ENCODE results near the gene JAZF1.
"Not testable (repeated sequence)": the region's sequence is repeated elsewhere in the genome, so short reads cannot be mapped to it uniquely, and the experiment has no call there.

JAZF1 gene

GRCh38 chr7:27873981-27874957 is 306.3 kb downstream of the JAZF1 start:
- DNase-seq (ENCODE audit: low read depth, low spot score) = no peak

DNA sequence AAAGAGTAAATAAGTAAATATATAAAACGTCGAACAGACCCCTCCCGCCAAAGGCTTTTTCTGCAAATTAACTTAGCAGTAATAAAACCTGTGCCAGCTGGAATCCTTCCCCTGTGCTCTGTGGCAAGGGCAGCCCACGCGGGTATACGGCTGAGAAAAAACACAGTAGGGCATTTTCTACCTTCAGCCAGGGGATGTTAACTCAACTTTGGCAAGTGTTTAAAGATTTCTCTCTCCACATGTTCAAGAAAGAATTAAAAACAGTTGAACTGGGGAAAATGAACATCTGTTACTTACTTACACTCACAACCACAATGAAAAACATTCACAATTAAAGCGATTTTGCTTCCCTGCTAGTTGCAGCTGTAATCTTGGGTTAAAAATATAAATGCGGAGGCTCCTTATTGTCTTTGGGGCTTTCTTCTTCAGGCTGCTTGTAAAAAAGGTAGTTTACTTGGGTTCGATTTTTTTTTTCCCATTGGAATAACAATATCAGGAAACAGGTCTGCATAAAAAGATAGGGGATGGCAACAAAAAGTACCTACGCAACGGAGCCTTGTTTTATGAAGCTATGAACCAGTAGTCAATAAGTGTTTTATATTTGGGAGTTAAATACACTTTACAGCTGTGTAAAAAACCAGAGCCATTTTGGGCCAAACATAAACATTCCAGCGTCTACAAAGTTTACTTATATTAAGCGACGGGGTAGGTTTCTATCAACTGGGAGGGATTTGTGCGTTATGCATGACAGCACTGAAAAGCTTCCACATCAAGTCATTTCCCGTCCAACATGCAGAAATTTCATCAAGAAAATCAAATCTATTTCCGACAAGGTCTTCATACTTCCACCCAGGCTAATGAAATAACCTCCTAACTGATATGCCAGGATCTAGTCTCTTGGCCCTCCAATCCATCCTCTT is 308.0 kb downstream of the JAZF1 start:
- DNase-seq (ENCODE audit: low read depth, low spot score) = no peak

GRCh38 chr7:27871866-27872265 is 308.7 kb downstream of the JAZF1 start:
- no peak for DNase-seq (ENCODE audit: low read depth, low spot score)

- no peak for DNase-seq (ENCODE audit: low read depth, low spot score)
These were observed 309.5 kb downstream of the JAZF1 start for GRCh38 chr7:27871086-27871485.

- DNase-seq (ENCODE audit: low read depth, low spot score) = no peak
These were observed 310.0 kb downstream of the JAZF1 start for GRCh38 chr7:27870595-27870994.

DNA sequence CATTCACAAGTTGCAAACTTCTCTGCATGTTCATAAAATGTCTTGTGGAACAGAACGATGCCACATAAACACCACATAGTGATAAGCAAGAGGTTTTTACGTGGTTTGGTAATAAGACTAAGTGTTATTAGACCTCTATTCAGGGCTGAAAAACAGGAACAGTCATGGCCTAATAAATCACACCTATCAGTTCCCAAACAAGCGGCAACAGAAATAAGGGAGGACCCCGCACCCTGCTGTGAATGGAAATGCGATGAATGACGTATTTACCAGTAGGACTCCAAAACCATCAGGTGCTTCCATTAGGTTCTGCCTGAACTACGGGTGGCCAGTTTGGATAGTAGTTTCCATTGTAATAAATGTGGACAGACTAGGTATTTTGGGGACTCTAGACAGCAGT is 311.5 kb downstream of the JAZF1 start:
- no peak for DNase-seq (ENCODE audit: low read depth, low spot score)

- DNase-seq (ENCODE audit: low read depth, low spot score) = no peak
These were observed 312.5 kb downstream of the JAZF1 start for GRCh38 chr7:27868131-27868550.

DNA sequence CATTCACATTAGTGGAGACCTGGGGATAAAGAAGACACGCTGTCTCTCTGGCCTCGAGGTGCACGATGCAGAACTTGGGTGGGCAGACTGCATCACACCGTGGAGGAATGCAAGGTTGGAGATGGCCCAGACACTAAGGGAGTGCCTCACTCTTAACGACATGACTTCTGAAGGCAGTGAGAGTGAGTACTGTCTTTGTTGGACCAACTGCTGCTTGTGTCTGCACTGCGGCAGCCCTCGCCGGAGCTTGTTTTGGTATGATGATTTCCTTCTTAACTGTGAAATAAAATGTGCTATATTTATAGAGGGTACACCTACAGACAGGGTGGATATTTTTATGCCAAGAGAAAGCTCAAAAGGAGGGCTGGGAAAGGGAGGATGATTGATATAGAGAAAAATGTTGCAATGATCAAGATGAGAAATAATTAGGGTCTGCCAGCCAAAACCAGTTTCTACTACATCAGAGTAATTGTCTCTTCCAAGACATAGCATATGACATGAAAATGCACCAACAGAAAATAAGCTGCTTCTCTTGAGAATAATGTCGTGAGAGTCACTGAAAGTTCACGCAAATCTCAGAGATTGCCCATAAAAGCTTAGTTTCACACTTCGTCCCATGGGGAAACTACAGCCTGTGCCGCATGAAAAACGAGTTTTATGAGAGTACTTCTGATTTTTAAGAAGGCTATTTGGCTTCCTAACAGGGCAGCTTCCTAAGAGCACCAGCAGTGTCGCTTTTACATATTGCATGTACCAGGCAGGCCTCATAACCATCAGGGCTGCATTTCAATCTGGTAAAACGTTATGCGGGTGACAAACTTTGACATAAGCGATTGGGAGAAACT is 313.5 kb downstream of the JAZF1 start:
- no peak for DNase-seq (ENCODE audit: low read depth, low spot score)

DNA sequence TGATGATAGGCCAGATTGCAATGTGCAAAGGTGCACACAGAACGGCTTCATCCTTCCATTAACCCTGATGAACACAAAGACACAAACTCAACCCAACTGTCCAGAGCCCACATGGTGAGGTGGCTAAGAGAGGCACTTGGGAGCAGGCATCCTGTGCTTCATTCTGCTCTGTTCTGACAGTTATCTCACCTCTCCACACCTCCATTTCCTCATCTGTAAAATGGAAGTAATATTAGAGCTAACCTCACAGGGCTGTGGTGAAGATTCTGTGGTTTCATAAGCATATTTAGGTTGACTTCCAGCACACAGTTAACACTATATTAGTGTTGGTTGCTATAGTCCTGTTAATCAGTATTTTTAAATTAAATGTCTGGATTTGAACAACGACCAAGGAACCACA is 314.3 kb downstream of the JAZF1 start:
- no peak for DNase-seq (ENCODE audit: low read depth, low spot score)

DNA sequence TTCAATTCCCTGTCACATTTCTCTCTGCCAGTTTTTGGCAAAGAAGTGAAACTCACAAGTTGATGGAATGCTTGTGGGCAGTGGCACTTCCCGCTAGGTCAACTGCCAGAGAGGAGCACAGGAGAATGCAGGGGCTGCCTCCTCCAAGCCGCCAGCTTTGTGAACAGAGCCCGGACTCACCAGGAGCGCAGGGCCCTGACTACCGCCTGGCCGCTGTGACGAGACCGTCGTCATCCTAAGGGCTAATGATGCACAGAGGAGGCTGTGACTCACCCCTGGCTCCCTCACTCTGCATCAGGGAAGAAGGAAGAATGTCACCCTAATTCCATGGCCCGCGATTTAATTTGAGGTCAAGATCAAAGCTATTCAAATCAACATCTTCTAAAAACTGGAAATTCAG is 316.7 kb downstream of the JAZF1 start:
- no peak for DNase-seq (ENCODE audit: low read depth, low spot score)

DNA sequence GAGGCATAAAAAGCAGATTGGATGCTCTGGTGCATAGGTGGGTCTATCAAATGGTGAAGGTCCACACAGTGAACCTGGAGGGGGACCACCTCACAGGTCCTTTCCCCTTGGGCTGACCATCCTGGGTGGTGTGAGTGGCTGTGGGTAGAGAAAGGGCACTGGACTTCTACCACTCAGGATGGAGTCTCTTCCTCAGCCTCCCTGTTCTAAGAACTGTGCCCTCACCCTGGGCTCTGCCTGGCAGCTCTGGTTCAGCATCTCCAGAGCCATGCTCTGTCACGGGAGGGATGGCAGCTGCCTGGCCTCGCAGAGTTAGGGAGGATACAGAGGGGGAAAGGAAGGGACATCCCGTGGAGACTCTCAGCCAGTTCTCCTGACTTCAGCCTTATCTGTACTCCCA is 318.8 kb downstream of the JAZF1 start:
- DNase-seq (ENCODE audit: low read depth, low spot score) = no peak

DNA sequence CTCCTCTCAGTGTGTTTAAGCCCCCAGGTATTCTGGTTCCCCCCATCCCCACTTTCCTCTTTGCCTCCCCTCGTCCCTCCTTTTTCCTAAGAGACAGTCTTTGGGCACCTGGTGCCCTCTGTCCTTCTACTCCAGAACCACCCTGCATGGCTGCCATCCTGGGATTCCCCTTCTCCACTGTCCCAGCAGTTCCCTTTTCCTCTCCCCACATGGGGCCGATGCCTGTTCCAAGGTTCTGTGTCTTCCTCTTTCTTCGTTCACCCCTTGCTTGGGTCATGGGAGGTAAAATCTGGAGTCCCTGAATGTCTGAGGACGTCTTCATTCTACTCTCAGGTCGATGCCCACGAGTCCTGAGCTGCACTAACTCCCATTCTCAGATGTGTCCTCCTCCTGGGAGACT is 319.8 kb downstream of the JAZF1 start:
- no peak for DNase-seq (ENCODE audit: low read depth, low spot score)

DNA sequence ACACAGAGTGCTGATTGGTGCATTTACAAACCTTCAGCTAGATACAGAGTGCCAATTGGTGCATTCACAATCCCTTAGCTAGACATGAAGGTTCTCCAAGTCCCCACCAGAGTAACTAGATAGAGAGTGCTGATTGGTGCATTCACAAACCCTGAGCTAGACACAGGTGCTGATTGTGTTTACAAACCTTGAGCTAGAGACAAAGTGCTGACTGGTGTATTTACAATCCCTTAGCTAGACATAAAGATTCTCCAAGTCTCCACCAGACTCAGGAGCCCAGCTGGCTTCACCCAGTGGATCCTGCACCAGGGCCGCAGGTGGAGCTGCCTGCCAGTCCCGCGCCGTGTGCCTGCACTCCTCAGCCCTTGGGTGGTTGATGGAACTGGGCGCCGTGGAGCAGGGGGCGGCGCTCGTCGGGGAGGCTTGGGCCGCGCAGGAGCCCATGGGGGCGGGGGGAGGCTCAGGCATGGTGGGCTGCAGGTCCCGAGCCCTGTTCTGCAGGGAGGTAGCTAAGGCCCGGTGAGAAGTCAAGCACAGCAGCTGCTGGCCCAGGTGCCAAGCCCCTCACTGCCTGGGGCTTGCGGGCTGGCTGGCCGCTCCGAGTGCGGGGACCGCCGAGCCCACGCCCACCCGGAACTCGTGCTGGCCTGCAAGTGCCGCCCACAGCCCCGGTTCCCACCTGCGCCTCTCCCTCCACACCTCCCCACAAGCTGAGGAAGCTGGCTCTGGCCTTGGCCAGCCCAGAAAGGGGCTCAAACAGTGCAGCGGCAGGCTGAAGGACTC is 323.7 kb downstream of the JAZF1 start:
- not testable (repeated sequence) for DNase-seq (ENCODE audit: low read depth, low spot score)

GRCh38 chr7:27850531-27850930 is 330.1 kb downstream of the JAZF1 start:
- DNase-seq (ENCODE audit: low read depth, low spot score) = no peak

GRCh38 chr7:27846388-27846787 is 334.2 kb downstream of the JAZF1 start:
- no peak for DNase-seq (ENCODE audit: low read depth, low spot score)

GRCh38 chr7:27843584-27844305 is 336.9 kb downstream of the JAZF1 start:
- no peak for DNase-seq (ENCODE audit: low read depth, low spot score)

GRCh38 chr7:27842851-27843250 is 337.7 kb downstream of the JAZF1 start:
- no peak for DNase-seq (ENCODE audit: low read depth, low spot score)

GRCh38 chr7:27842094-27842692 is 338.4 kb downstream of the JAZF1 start:
- DNase-seq (ENCODE audit: low read depth, low spot score) = no peak

GRCh38 chr7:27840760-27841364 is 339.7 kb downstream of the JAZF1 start:
- DNase-seq (ENCODE audit: low read depth, low spot score) = no peak
